Naive B cell (primary cell): ENCODE measurements around the gene XYLT1. TPM values are rescaled to one million over a fixed set of nuclear protein-coding genes. Genes with fewer than 3 reads are reported as not detected.
A peak's percentile ranks its signal among the peaks of the same experiment; 100 is the strongest.

Experiments
- ATAC-seq, 2 donors: fragments of 150-1000 bp; cut with Tn5 transposase; 2 replicates each; pipeline ENCODE4 v1.10.0; 2021; ENCODE audit warnings: low read depth in 2 of 2, mild to moderate bottlenecking in 2 of 2, moderate library complexity in 2 of 2
- DNase-seq: peaks from one replicate; pipeline ENCODE4 v3.0.0; 2022
- H3K27ac Mint-ChIP-seq, 6 donors: one replicate each; pipeline ENCODE4 v1.8.0; 2020 to 2022; ENCODE audit warnings: mild to moderate bottlenecking in 6 of 6, mixed read lengths in 6 of 6, moderate library complexity in 5 of 6, inconsistent platforms in 2 of 6
- H3K27me3 Mint-ChIP-seq, 3 donors: one replicate each; pipeline ENCODE4 v1.8.0; 2021 to 2022; ENCODE audit warnings: mixed read lengths in 3 of 3, mild to moderate bottlenecking in 1 of 3
- H3K36me3 Mint-ChIP-seq, 2 donors: one replicate each; pipeline ENCODE4 v1.8.0; 2020 to 2022; ENCODE audit warnings: mixed read lengths in 2 of 2, inconsistent platforms in 1 of 2, mild to moderate bottlenecking in 1 of 2
- H3K4me1 Mint-ChIP-seq, 3 donors: one replicate each; pipeline ENCODE4 v1.8.0; 2020 to 2022; ENCODE audit warnings: mixed read lengths in 3 of 3, inconsistent platforms in 1 of 3, mild to moderate bottlenecking in 1 of 3, moderate library complexity in 1 of 3
- H3K4me3 Mint-ChIP-seq, 8 donors: one replicate each; pipeline ENCODE4 v1.8.0; 2020 to 2022; ENCODE audit warnings: mild to moderate bottlenecking in 8 of 8, mixed read lengths in 8 of 8, moderate library complexity in 8 of 8, inconsistent platforms in 2 of 8
- H3K9me3 Mint-ChIP-seq, 7 donors: one replicate each; pipeline ENCODE4 v1.8.0; 2020 to 2022; ENCODE audit warnings: mixed read lengths in 7 of 7, mild to moderate bottlenecking in 5 of 7, inconsistent platforms in 2 of 7, moderate library complexity in 1 of 7
- polyA plus RNA-seq, 6 donors: library from polyadenylated mRNA; unstranded; fragments of 300-500 nt; fragmentation: Illumina TruSeq; gene quantifications; one replicate each; pipeline ENCODE4 v1.2.3, GENCODE V29; 2021; ENCODE audit warnings: low read depth in 6 of 6

Gene XYLT1
- polyA plus RNA-seq, 6 donors from 2014 or later = 1.7 to 8.7 (median 3.9) TPM

DNA sequence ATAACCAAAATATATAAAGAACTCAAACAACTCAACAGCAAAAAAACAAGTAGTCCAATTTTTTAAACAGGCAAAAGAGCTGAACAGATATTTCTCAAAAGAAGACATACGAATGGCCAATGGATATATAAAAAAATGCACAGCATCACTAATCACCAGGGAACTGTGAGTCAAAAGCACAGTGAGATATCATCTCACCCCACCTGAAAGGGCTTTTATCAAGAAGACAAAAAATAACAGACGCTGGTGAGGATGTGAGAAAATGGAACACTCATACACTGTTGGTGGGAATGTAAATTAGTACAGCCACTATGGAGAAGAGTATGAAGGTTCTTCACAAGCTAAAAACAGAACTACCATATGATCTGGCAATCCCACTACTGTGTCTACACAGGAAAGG is 7.4 kb downstream of the XYLT1 start:
- peak overlapping the region; percentile 41 to 94 (median 86) for H3K27ac Mint-ChIP-seq
- H3K36me3 Mint-ChIP-seq = peaks cover 9 to 25% of the 10 kb centered on the region in 2 donors
- no peaks in the 10 kb centered on the region for H3K27me3 Mint-ChIP-seq
- peak in 1 of 2 donors; percentile 13 for ATAC-seq
- peak overlapping the region; percentile 6 to 82 (median 51) for H3K4me3 Mint-ChIP-seq
- peaks cover 0 to 5% (median 0%) of the 10 kb centered on the region in 7 donors for H3K9me3 Mint-ChIP-seq
- no peak for DNase-seq
- peaks cover 71 to 92% (median 83%) of the 10 kb centered on the region in 3 donors for H3K4me1 Mint-ChIP-seq

- H3K27me3 Mint-ChIP-seq = no peaks in the 10 kb centered on the region
- H3K4me3 Mint-ChIP-seq = peak overlapping the region; percentile 22 to 88 (median 72)
- ATAC-seq (peak; percentile 68 to 71), DNase-seq (peak; percentile 61)
- H3K36me3 Mint-ChIP-seq = peaks cover 9 to 25% of the 10 kb centered on the region in 2 donors
- peak overlapping the region; percentile 76 to 94 (median 90) for H3K27ac Mint-ChIP-seq
- H3K9me3 Mint-ChIP-seq = peaks cover 0 to 5% (median 0%) of the 10 kb centered on the region in 7 donors
- H3K4me1 Mint-ChIP-seq = peaks cover 67 to 84% (median 81%) of the 10 kb centered on the region in 3 donors
Observed at GRCh38 chr16:17461951-17462729, 8.6 kb downstream of the XYLT1 start.

GRCh38 chr16:17460890-17461289 is 9.9 kb downstream of the XYLT1 start:
- H3K27ac Mint-ChIP-seq = peak overlapping the region; percentile 47 to 97 (median 84)
- H3K4me3 Mint-ChIP-seq = peak overlapping the region; percentile 58 to 87 (median 72)
- ATAC-seq (no peak), DNase-seq (no peak)
- peaks cover 59 to 73% (median 69%) of the 10 kb centered on the region in 3 donors for H3K4me1 Mint-ChIP-seq
- H3K9me3 Mint-ChIP-seq = peaks cover 0 to 5% (median 0%) of the 10 kb centered on the region in 7 donors
- no peaks in the 10 kb centered on the region for H3K27me3 Mint-ChIP-seq
- peaks cover 9 to 19% of the 10 kb centered on the region in 2 donors for H3K36me3 Mint-ChIP-seq

GRCh38 chr16:17459903-17460521 is 10.7 kb downstream of the XYLT1 start:
- DNase-seq (peak; percentile 58), ATAC-seq (peak; percentile 66 to 73)
- H3K36me3 Mint-ChIP-seq = peaks cover 9 to 14% of the 10 kb centered on the region in 2 donors
- peak overlapping the region; percentile 58 to 87 (median 72) for H3K4me3 Mint-ChIP-seq
- peak overlapping the region in 5 of 6 donors; percentile 47 to 85 (median 81) for H3K27ac Mint-ChIP-seq
- no peaks in the 10 kb centered on the region for H3K27me3 Mint-ChIP-seq
- H3K9me3 Mint-ChIP-seq = peaks cover 0 to 5% (median 0%) of the 10 kb centered on the region in 7 donors
- peaks cover 55 to 68% (median 65%) of the 10 kb centered on the region in 3 donors for H3K4me1 Mint-ChIP-seq

DNA sequence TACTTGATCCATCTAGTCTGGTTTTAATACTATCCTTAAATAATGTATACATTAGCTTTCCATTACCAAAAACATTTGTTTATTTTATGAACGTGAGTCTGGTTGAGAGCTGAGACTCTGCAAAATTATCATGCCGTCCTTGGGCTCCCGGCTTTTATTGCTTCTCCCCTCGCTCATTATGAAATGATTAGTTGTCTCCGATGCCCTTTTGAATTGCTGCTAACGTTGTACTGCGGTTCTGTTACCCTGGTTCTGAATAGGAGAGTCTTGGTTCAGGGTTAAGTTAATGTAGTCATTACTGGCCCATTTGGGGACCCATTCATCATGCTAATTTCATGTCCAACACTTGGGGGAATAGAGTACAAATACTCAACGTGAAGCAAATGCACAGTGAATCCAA is 12.8 kb downstream of the XYLT1 start:
- Mint-ChIP-seq H3K36me3 (peaks cover 8 to 9% of the 10 kb centered on the region in 2 donors), H3K27ac (peak overlapping the region in 2 of 6 donors; percentile 1 to 10), H3K9me3 (peaks cover 0 to 5% (median 0%) of the 10 kb centered on the region in 7 donors), H3K27me3 (no peaks in the 10 kb centered on the region), H3K4me1 (peaks cover 44 to 60% (median 58%) of the 10 kb centered on the region in 3 donors), H3K4me3 (no peak overlapping the region)
- DNase-seq (no peak), ATAC-seq (no peak)

- DNase-seq = no peak
- peaks cover 43 to 60% (median 57%) of the 10 kb centered on the region in 3 donors for H3K4me1 Mint-ChIP-seq
- peaks cover 0 to 5% (median 0%) of the 10 kb centered on the region in 7 donors for H3K9me3 Mint-ChIP-seq
- peaks cover 8 to 9% of the 10 kb centered on the region in 2 donors for H3K36me3 Mint-ChIP-seq
- no peak for ATAC-seq
- H3K27ac Mint-ChIP-seq = no peak overlapping the region
- H3K27me3 Mint-ChIP-seq = no peaks in the 10 kb centered on the region
- no peak overlapping the region for H3K4me3 Mint-ChIP-seq
Observed at GRCh38 chr16:17457513-17457912, 13.2 kb downstream of the XYLT1 start.

DNA sequence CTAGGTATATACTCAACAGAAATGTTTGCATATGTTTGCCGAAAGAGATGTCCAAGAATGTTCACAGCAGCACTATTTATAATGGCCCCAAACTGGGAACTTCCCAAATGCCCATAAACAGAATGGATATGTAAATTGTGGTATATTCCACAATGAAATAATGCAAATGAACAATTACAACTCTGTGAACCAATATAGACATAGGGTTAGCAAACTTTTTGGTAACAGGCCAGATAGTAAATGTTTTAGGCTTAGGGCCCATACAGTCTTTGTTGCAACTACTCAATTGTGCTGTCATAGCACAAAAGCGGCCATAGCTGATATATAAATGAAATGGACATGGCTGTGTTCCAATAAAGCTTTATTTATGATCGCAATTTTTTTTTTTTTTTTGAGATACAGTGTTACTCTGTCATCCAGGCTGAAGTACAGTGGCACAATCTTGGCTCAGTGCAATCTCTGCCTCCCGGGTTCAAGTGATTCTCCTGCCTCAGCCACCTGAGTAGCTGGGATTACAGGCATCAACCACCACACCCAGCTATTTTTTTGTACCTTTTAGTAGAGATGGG is 16.5 kb downstream of the XYLT1 start:
- H3K4me3 Mint-ChIP-seq = no peak overlapping the region
- peaks cover 3 to 6% of the 10 kb centered on the region in 2 donors for H3K36me3 Mint-ChIP-seq
- H3K4me1 Mint-ChIP-seq = peaks cover 33 to 55% (median 54%) of the 10 kb centered on the region in 3 donors
- no peak for ATAC-seq
- H3K27ac Mint-ChIP-seq = no peak overlapping the region
- no peak for DNase-seq
- H3K27me3 Mint-ChIP-seq = no peaks in the 10 kb centered on the region
- no peaks in the 10 kb centered on the region for H3K9me3 Mint-ChIP-seq

GRCh38 chr16:17453364-17454038 is 17.3 kb downstream of the XYLT1 start:
- peaks cover 3 to 6% of the 10 kb centered on the region in 2 donors for H3K36me3 Mint-ChIP-seq
- no peak overlapping the region for H3K27ac Mint-ChIP-seq
- no peak for ATAC-seq
- peaks cover 40 to 60% (median 56%) of the 10 kb centered on the region in 3 donors for H3K4me1 Mint-ChIP-seq
- H3K4me3 Mint-ChIP-seq = no peak overlapping the region
- no peaks in the 10 kb centered on the region for H3K9me3 Mint-ChIP-seq
- no peaks in the 10 kb centered on the region for H3K27me3 Mint-ChIP-seq
- no peak for DNase-seq

- Mint-ChIP-seq H3K4me3 (no peak overlapping the region), H3K9me3 (no peaks in the 10 kb centered on the region), H3K27me3 (no peaks in the 10 kb centered on the region), H3K27ac (peak overlapping the region in 3 of 6 donors; percentile 43 to 50 (median 47)), H3K36me3 (peaks cover 3 to 6% of the 10 kb centered on the region in 2 donors), H3K4me1 (peaks cover 41 to 59% (median 59%) of the 10 kb centered on the region in 3 donors)
- ATAC-seq = no peak
- no peak for DNase-seq
Observed at GRCh38 chr16:17452922-17453321, 17.8 kb downstream of the XYLT1 start.

- no peaks in the 10 kb centered on the region for H3K27me3 Mint-ChIP-seq
- peak overlapping the region in 3 of 8 donors; percentile 37 to 69 (median 45) for H3K4me3 Mint-ChIP-seq
- ATAC-seq (peak; percentile 76 to 82), DNase-seq (peak; percentile 64)
- H3K4me1 Mint-ChIP-seq = peaks cover 40 to 66% (median 58%) of the 10 kb centered on the region in 3 donors
- peak overlapping the region; percentile 24 to 84 (median 75) for H3K27ac Mint-ChIP-seq
- peaks cover 3 to 6% of the 10 kb centered on the region in 2 donors for H3K36me3 Mint-ChIP-seq
- H3K9me3 Mint-ChIP-seq = no peaks in the 10 kb centered on the region
Observed at GRCh38 chr16:17451843-17452242, 18.9 kb downstream of the XYLT1 start.

DNA sequence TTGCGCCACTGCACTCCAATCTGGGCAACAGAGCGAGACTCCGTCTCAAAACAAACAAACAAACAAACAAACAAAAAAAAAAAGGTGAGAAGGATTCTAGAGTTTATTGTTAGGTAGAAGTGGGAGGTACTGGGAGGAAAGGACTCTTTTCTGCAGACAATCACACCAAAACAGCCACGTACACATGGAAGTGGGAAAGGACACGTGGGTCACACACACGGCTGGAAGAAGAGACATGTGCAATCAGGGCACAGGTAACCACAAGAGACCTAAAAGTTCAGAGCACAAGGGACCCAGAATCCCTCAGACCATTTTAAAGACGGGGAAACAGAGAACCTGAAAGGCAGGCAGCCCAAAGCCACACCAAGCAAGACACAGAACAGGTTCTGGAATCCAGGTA is 20.5 kb downstream of the XYLT1 start:
- Mint-ChIP-seq H3K9me3 (no peaks in the 10 kb centered on the region), H3K27me3 (no peaks in the 10 kb centered on the region), H3K27ac (peak overlapping the region; percentile 44 to 96 (median 74)), H3K4me1 (peaks cover 40 to 72% (median 59%) of the 10 kb centered on the region in 3 donors), H3K4me3 (peak overlapping the region in 2 of 8 donors; percentile 47 to 61), H3K36me3 (peaks cover 3 to 6% of the 10 kb centered on the region in 2 donors)
- no peak for ATAC-seq
- no peak for DNase-seq

GRCh38 chr16:17448640-17449638 is 21.8 kb downstream of the XYLT1 start:
- peak overlapping the region; percentile 68 to 97 (median 96) for H3K27ac Mint-ChIP-seq
- peak overlapping the region; percentile 7 to 85 (median 72) for H3K4me3 Mint-ChIP-seq
- H3K9me3 Mint-ChIP-seq = peaks cover 0 to 1% (median 0%) of the 10 kb centered on the region in 7 donors
- DNase-seq (peak; percentile 70), ATAC-seq (peak; percentile 69 to 75)
- H3K36me3 Mint-ChIP-seq = peaks cover 4 to 11% of the 10 kb centered on the region in 2 donors
- H3K27me3 Mint-ChIP-seq = no peaks in the 10 kb centered on the region
- peaks cover 42 to 73% (median 57%) of the 10 kb centered on the region in 3 donors for H3K4me1 Mint-ChIP-seq
